ENCODE data around the gene RANGAP1.

RANGAP1 gene

DNA sequence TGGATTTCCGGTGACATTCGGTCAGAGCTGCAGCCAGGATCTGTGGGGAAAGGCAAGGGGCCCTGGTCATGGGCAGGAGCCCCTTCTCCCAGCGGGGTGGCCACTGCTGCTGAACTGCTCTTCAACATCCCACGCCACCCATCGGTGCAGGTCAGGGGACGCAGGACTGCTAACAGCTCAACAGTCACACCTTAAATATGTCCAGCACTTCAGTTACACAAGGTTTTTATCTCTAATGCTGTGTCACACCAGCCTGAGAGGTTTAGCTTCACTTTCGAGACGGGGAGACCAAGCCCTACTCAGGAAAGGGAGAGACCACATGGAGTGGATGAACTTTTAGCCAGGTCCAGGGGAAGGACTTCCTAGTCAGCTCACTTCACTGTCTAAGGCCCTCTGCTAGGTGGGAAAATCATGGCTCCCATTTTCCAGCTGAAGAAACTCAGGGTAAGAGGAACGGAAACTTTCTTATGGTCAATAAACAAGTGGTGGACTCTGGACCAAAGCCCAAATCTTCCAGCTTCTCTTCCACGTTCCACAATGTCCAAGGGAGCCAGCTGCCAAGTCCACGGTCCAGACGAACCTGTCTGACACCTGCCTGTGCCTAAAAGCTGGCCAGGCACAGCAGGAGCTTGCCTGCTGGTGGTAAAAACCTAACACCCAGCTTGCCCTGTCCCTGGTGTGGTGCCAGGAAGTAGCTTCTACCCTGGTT, 24.3 kb downstream of the RANGAP1 start:
- TF ChIP-seq CTCF (IDR thresholded peaks at IDR 0.05) = no peak

DNA sequence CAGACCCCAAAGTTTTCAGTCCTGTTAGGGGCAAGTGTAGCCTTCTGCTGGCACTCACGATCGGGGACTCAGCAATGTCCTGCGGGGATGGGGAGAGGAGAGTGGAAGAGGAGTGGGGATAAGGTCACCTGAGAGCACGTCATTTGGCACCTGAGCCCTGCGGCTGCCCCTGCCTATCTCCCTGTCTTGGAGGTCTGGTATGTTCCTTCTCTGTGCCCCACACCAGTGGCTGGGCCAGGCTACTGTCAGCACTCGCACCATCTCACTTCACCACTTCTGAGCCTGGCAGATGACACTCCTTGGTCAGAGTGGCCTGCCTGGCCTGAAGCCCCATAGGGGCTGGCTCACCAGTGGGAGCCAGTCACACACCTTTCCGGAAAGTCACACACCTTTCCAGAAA, 25.1 kb downstream of the RANGAP1 start:
- TF ChIP-seq CTCF (IDR thresholded peaks at IDR 0.05) = no peak

- no peak for TF ChIP-seq CTCF (IDR thresholded peaks at IDR 0.05)
Observed at GRCh38 chr22:41257696-41258095, 28.3 kb downstream of the RANGAP1 start.

- no peak for TF ChIP-seq CTCF (IDR thresholded peaks at IDR 0.05)
Observed at GRCh38 chr22:41256254-41257253, 29.4 kb downstream of the RANGAP1 start.

DNA sequence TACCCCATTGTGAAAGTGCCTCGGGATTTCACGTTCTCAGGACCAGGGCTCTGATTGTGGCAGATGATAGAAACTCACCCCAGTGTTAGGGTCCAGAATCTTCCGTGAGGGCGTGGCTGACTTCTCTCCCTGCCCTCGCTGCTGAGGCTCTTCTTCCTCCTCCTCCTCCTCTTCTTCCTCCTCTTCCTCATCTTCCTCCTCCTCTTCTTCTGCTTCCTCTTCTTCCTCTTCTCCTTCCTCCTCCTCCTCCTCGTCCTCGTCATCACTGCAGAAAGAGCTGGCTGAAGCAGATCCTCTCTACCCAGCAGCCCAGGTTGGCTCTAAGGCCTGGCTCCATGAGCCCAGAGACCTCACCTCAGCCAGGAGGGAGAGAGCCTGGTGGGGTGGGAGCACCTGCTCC, 31.8 kb downstream of the RANGAP1 start:
- TF ChIP-seq CTCF (IDR thresholded peaks at IDR 0.05) = no peak

DNA sequence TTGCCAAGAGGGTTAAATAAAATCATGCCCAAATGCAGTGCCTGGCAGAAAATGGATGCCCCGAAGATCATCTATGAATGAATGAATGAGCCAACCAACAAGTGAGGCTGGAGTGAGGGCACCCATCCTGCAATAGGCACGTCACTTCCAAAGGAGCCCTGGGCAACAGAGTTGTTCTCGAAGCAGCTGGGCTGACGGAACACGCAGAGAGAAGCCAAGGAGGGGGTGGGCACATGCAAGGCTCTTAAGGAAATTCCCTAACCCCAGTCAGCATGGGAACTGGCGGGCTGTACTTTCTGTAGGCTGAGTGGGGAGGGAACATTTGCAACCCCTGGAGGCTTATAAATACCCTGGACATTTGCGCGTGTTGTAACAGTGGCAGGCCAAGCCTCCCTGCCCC, 33.6 kb downstream of the RANGAP1 start:
- no peak for TF ChIP-seq CTCF (IDR thresholded peaks at IDR 0.05)

DNA sequence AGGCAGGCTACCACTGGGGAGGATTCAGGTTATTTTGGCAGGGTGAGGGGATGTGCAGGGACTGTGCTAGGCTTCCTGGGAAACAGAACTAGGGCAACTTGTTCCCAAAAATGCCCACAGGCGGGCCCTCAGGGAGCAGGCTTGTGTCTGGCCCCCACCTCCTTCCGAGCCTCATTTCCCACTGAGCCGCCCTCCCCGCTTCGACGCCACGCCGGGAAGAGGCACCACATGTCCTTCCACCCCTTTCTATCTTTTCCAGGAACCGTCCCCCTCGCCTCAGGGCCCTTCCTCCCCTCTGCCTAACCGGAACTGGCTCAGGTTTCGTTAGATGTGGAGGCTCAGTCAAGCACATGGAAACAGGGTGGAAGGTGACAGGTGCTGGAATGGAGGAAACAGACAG, 35.9 kb downstream of the RANGAP1 start:
- no peak for TF ChIP-seq CTCF (IDR thresholded peaks at IDR 0.05)

Data from LNCAP (cell line).